HepG2 (cell line): Measurements from ENCODE around the gene JTB. TPM values are rescaled to one million over a fixed set of nuclear protein-coding genes. Genes with fewer than 3 reads are reported as not detected.

Experiments
- HOXA9 ChIP-seq: sonication (generic); formaldehyde crosslinking; IDR thresholded peaks from 2 replicates; pipeline ENCODE4 v1.8.1; 2022; ENCODE audit warnings: missing genetic modification reagents, mild to moderate bottlenecking, moderate library complexity, borderline replicate concordance
- PAWR ChIP-seq: sonication (generic); formaldehyde crosslinking; IDR thresholded peaks from 2 replicates; pipeline ENCODE4 v1.4.0; 2020; ENCODE audit warnings: missing genetic modification reagents, mild to moderate bottlenecking, borderline replicate concordance
- WIZ ChIP-seq: sonication (generic); formaldehyde crosslinking; IDR thresholded peaks from 2 replicates; pipeline ENCODE4 v1.5.1; 2020; ENCODE audit warnings: mild to moderate bottlenecking, missing genetic modification reagents
- ZNF3 ChIP-seq: IDR thresholded peaks from 2 replicates; pipeline ENCODE4 v1.7.0; 2017; ENCODE audit warnings: inconsistent platforms
- ZNF460 ChIP-seq: sonication (generic); formaldehyde crosslinking; IDR thresholded peaks from 2 replicates; pipeline ENCODE4 v1.5.1; 2020; ENCODE audit warnings: missing genetic modification reagents, mild to moderate bottlenecking, borderline replicate concordance
- ZNF768 ChIP-seq: sonication (generic); formaldehyde crosslinking; IDR thresholded peaks from 2 replicates; pipeline ENCODE4 v1.4.0; 2020; ENCODE audit warnings: missing genetic modification reagents
- polyA plus RNA-seq, 8 experiments: library from polyadenylated mRNA; depleted of rRNA in 3 of 8; stranded (reverse) in 7 of 8; unstranded in 1 of 8; fragments of >200 nt; fragmentation: Illumina TruSeq in 4 of 8; extraction: Trizol in 4 of 8; gene quantifications; 2 replicates each; pipeline versions ENCODE4 v1.2.1 to v1.2.3, GENCODE V29; 2011 to 2016; ENCODE audit warnings: low read depth in 4 of 8, missing spikeins in 1 of 8, mixed read lengths in 1 of 8; ENCODE audit not compliant: insufficient read depth in 1 of 8
- total RNA-seq, 5 experiments: library from RNA; depleted of rRNA; stranded (reverse); fragments of >200 nt; fragmentation: Illumina TruSeq; extraction: Trizol; gene quantifications; 2 replicates each; pipeline ENCODE4 v1.2.3, GENCODE V29; 2016; ENCODE audit warnings: low read depth in 1 of 5
- TF ChIP-seq, protein P1 (sequence below): sonication (generic); formaldehyde crosslinking; IDR thresholded peaks from 2 replicates; pipeline ENCODE4 v1.5.0; 2020; ENCODE audit warnings: mild to moderate bottlenecking, missing genetic modification reagents, borderline replicate concordance
- TF ChIP-seq, protein P2 (sequence below): sonication (generic); formaldehyde crosslinking; IDR thresholded peaks from 2 replicates; pipeline ENCODE4 v1.4.0; 2020; ENCODE audit warnings: missing genetic modification reagents, borderline replicate concordance
- TF ChIP-seq, protein P3 (sequence below): IDR thresholded peaks from 2 replicates; pipeline ENCODE4 v1.6.1; 2016; ENCODE audit warnings: control low read depth
- TF ChIP-seq, protein P4 (sequence below), 2 experiments: sonication (generic) in 1 of 2; formaldehyde crosslinking in 1 of 2; IDR thresholded peaks; 2 replicates each; pipeline versions ENCODE4 v1.4.0 to v1.6.1; 2016 to 2020; ENCODE audit warnings: borderline replicate concordance in 1 of 2, low read depth in 1 of 2, mild to moderate bottlenecking in 1 of 2, missing genetic modification reagents in 1 of 2

Gene JTB
- total and polyA plus RNA-seq, 2 of the 13 experiments (the other 11 are each of a cell fraction or from before 2014, with no cell fraction given), result 96.7 to 99.2 TPM

DNA sequence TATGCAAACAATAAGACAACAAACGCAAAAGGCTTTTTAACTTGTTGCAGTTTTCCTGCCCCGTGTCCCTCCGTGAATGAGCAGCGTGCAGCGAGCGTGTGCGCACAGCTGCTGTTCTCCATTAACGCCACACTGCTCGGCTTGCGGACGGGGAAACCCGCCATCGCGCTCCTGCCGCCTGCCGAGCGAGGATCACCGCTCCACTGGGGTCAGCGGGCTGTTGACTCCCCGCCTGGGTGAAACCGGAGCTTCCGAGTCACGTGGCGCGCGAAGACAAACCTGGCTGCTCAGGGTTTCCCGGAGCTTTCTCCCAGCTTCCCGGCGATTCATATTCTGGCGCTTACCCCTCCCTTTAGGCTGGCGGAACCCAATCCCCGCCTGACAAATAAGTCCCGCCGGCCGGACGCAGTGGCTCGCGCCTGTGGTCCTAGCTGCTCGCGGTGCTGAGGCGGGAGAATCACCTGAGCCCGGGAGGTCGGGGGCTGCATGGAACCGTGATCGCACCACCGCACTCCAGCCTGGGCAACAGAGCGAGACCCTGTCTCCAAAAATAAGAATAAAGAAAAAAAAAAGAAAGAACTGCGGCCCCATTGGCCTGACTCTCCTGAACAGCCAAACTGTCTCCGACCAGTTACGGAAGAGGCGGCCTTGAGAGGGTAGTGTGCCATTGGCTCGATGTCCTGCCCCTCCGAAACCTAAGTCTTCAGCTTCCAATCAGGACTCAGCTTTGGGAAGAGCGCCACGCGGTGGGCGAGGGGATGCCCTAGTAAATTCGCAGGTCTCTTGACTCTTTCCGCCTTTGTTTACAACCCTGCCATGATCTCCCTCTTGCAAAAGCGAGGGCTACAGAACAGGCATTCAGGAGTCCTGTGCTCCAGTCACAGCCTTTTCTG is 10.1 kb downstream of the JTB start, which contains the start of gene CREB3L4 (continued):
- TF ChIP-seq ZNF768 (CRISPR knock-in tag) (peak; percentile 71; the same call in 1 of the 2 replicates), PAWR (CRISPR knock-in tag) (no peak), ZNF460 (CRISPR knock-in tag) (no peak), ZNF3 (CRISPR knock-in tag) (no peak), HOXA9 (CRISPR knock-in tag) (no peak; the same call in 1 of the 2 replicates), WIZ (CRISPR knock-in tag) (no peak; the same call in 1 of the 2 replicates)
- TF ChIP-seq, protein P1, sequence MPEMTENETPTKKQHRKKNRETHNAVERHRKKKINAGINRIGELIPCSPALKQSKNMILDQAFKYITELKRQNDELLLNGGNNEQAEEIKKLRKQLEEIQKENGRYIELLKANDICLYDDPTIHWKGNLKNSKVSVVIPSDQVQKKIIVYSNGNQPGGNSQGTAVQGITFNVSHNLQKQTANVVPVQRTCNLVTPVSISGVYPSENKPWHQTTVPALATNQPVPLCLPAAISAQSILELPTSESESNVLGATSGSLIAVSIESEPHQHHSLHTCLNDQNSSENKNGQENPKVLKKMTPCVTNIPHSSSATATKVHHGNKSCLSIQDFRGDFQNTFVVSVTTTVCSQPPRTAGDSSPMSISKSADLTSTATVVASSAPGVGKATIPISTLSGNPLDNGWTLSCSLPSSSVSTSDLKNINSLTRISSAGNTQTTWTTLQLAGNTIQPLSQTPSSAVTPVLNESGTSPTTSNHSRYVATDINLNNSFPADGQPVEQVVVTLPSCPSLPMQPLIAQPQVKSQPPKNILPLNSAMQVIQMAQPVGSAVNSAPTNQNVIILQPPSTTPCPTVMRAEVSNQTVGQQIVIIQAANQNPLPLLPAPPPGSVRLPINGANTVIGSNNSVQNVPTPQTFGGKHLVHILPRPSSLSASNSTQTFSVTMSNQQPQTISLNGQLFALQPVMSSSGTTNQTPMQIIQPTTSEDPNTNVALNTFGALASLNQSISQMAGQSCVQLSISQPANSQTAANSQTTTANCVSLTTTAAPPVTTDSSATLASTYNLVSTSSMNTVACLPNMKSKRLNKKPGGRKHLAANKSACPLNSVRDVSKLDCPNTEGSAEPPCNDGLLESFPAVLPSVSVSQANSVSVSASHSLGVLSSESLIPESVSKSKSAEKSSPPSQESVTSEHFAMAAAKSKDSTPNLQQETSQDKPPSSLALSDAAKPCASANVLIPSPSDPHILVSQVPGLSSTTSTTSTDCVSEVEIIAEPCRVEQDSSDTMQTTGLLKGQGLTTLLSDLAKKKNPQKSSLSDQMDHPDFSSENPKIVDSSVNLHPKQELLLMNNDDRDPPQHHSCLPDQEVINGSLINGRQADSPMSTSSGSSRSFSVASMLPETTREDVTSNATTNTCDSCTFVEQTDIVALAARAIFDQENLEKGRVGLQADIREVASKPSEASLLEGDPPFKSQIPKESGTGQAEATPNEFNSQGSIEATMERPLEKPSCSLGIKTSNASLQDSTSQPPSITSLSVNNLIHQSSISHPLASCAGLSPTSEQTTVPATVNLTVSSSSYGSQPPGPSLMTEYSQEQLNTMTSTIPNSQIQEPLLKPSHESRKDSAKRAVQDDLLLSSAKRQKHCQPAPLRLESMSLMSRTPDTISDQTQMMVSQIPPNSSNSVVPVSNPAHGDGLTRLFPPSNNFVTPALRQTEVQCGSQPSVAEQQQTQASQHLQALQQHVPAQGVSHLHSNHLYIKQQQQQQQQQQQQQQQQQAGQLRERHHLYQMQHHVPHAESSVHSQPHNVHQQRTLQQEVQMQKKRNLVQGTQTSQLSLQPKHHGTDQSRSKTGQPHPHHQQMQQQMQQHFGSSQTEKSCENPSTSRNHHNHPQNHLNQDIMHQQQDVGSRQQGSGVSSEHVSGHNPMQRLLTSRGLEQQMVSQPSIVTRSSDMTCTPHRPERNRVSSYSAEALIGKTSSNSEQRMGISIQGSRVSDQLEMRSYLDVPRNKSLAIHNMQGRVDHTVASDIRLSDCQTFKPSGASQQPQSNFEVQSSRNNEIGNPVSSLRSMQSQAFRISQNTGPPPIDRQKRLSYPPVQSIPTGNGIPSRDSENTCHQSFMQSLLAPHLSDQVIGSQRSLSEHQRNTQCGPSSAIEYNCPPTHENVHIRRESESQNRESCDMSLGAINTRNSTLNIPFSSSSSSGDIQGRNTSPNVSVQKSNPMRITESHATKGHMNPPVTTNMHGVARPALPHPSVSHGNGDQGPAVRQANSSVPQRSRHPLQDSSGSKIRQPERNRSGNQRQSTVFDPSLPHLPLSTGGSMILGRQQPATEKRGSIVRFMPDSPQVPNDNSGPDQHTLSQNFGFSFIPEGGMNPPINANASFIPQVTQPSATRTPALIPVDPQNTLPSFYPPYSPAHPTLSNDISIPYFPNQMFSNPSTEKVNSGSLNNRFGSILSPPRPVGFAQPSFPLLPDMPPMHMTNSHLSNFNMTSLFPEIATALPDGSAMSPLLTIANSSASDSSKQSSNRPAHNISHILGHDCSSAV (CRISPR knock-in tag), result no peak
- TF ChIP-seq, protein P2, sequence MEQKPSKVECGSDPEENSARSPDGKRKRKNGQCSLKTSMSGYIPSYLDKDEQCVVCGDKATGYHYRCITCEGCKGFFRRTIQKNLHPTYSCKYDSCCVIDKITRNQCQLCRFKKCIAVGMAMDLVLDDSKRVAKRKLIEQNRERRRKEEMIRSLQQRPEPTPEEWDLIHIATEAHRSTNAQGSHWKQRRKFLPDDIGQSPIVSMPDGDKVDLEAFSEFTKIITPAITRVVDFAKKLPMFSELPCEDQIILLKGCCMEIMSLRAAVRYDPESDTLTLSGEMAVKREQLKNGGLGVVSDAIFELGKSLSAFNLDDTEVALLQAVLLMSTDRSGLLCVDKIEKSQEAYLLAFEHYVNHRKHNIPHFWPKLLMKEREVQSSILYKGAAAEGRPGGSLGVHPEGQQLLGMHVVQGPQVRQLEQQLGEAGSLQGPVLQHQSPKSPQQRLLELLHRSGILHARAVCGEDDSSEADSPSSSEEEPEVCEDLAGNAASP (CRISPR knock-in tag), result peak; percentile 58
- TF ChIP-seq, protein P3, sequence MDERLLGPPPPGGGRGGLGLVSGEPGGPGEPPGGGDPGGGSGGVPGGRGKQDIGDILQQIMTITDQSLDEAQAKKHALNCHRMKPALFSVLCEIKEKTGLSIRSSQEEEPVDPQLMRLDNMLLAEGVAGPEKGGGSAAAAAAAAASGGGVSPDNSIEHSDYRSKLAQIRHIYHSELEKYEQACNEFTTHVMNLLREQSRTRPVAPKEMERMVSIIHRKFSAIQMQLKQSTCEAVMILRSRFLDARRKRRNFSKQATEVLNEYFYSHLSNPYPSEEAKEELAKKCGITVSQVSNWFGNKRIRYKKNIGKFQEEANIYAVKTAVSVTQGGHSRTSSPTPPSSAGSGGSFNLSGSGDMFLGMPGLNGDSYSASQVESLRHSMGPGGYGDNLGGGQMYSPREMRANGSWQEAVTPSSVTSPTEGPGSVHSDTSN, result peak; percentile 95
- TF ChIP-seq, protein P4, sequence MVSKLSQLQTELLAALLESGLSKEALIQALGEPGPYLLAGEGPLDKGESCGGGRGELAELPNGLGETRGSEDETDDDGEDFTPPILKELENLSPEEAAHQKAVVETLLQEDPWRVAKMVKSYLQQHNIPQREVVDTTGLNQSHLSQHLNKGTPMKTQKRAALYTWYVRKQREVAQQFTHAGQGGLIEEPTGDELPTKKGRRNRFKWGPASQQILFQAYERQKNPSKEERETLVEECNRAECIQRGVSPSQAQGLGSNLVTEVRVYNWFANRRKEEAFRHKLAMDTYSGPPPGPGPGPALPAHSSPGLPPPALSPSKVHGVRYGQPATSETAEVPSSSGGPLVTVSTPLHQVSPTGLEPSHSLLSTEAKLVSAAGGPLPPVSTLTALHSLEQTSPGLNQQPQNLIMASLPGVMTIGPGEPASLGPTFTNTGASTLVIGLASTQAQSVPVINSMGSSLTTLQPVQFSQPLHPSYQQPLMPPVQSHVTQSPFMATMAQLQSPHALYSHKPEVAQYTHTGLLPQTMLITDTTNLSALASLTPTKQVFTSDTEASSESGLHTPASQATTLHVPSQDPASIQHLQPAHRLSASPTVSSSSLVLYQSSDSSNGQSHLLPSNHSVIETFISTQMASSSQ (IDR thresholded peaks at IDR 0.05; ENCODE audit: low read depth), result no peak
- TF ChIP-seq, protein P4 (CRISPR knock-in tag; IDR thresholded peaks at IDR 0.05; ENCODE audit: borderline replicate concordance), result peak; percentile 48; the same call in 1 of the 2 replicates
